ENCODE measurements around the gene ERICH4.
"Not testable (repeated sequence)": the region's sequence is repeated elsewhere in the genome, so short reads cannot be mapped to it uniquely, and the experiment has no call there.

The ERICH4 gene

GRCh38 chr19:41430922-41431321, 12.0 kb upstream of the ERICH4 start:
- in situ Hi-C loops (cut with HindIII; ENCODE audit: low pct_ligation_motif_present, low pct_unique_long_range_greater_than_20kb, low sequenced_read_pairs), result no loop called here
- no peak for DNase-seq

- in situ Hi-C loops (cut with HindIII; ENCODE audit: low pct_ligation_motif_present, low pct_unique_long_range_greater_than_20kb, low sequenced_read_pairs), result no loop called here
Observed at GRCh38 chr19:41431426-41432386, 11.2 kb upstream of the ERICH4 start.

GRCh38 chr19:41433171-41433570, 9.8 kb upstream of the ERICH4 start:
- no peak for DNase-seq
- in situ Hi-C loops (cut with HindIII; ENCODE audit: low pct_ligation_motif_present, low pct_unique_long_range_greater_than_20kb, low sequenced_read_pairs), result no loop called here

More at GRCh38 chr19:41431426-41432386, 11.2 kb upstream of the ERICH4 start:
- no peak for DNase-seq

- in situ Hi-C loops (cut with HindIII; ENCODE audit: low pct_ligation_motif_present, low pct_unique_long_range_greater_than_20kb, low sequenced_read_pairs), result no loop called here
- DNase-seq, result no peak
Observed at GRCh38 chr19:41434450-41434849, 8.5 kb upstream of the ERICH4 start.

GRCh38 chr19:41435376-41435775, 7.6 kb upstream of the ERICH4 start:
- in situ Hi-C loops (cut with HindIII; ENCODE audit: low pct_ligation_motif_present, low pct_unique_long_range_greater_than_20kb, low sequenced_read_pairs); DNase-seq: not testable (repeated sequence)

GRCh38 chr19:41435936-41436673, 6.9 kb upstream of the ERICH4 start:
- in situ Hi-C loops (cut with HindIII; ENCODE audit: low pct_ligation_motif_present, low pct_unique_long_range_greater_than_20kb, low sequenced_read_pairs), result no loop called here
- no peak for DNase-seq

- in situ Hi-C loops (cut with HindIII; ENCODE audit: low pct_ligation_motif_present, low pct_unique_long_range_greater_than_20kb, low sequenced_read_pairs), result no loop called here
- DNase-seq, result no peak
Observed at GRCh38 chr19:41436674-41436951, 6.3 kb upstream of the ERICH4 start.

GRCh38 chr19:41437944-41438574, 4.9 kb upstream of the ERICH4 start:
- in situ Hi-C loops (cut with HindIII; ENCODE audit: low pct_ligation_motif_present, low pct_unique_long_range_greater_than_20kb, low sequenced_read_pairs), result no loop called here
- DNase-seq, result no peak

- DNase-seq, result peak; percentile 98
- in situ Hi-C loops (cut with HindIII; ENCODE audit: low pct_ligation_motif_present, low pct_unique_long_range_greater_than_20kb, low sequenced_read_pairs), result no loop called here
Observed at GRCh38 chr19:41439441-41440222, 3.3 kb upstream of the ERICH4 start, which contains the start of gene DMAC2. Gene DMAC2, minus strand, starts transcription at chr19:41439912. Its CDS starts 13 bp downstream, at chr19:41439899.

GRCh38 chr19:41441321-41441945, 1.5 kb upstream of the ERICH4 start:
- no peak for DNase-seq

GRCh38 chr19:41443813-41444455, 978 bp downstream of the ERICH4 start:
- in situ Hi-C loops (cut with HindIII; ENCODE audit: low pct_ligation_motif_present, low pct_unique_long_range_greater_than_20kb, low sequenced_read_pairs), result no loop called here
- DNase-seq, result no peak

More at GRCh38 chr19:41441321-41441945, 1.5 kb upstream of the ERICH4 start:
- in situ Hi-C loops (cut with HindIII; ENCODE audit: low pct_ligation_motif_present, low pct_unique_long_range_greater_than_20kb, low sequenced_read_pairs), result no loop called here

GRCh38 chr19:41445575-41445974, 2.6 kb downstream of the ERICH4 start:
- no peak for DNase-seq
- in situ Hi-C loops (cut with HindIII; ENCODE audit: low pct_ligation_motif_present, low pct_unique_long_range_greater_than_20kb, low sequenced_read_pairs), result no loop called here

GRCh38 chr19:41447732-41448332, 4.9 kb downstream of the ERICH4 start:
- DNase-seq, result no peak
- in situ Hi-C loops (cut with HindIII; ENCODE audit: low pct_ligation_motif_present, low pct_unique_long_range_greater_than_20kb, low sequenced_read_pairs), result no loop called here

GRCh38 chr19:41449079-41449864, 6.3 kb downstream of the ERICH4 start:
- in situ Hi-C loops (cut with HindIII; ENCODE audit: low pct_ligation_motif_present, low pct_unique_long_range_greater_than_20kb, low sequenced_read_pairs), result no loop called here

GRCh38 chr19:41449865-41450178, 6.9 kb downstream of the ERICH4 start:
- in situ Hi-C loops (cut with HindIII; ENCODE audit: low pct_ligation_motif_present, low pct_unique_long_range_greater_than_20kb, low sequenced_read_pairs), result no loop called here

More at GRCh38 chr19:41449079-41449864, 6.3 kb downstream of the ERICH4 start:
- DNase-seq, result peak; percentile 58

GRCh38 chr19:41452584-41453275, 9.8 kb downstream of the ERICH4 start:
- no peak for DNase-seq
- in situ Hi-C loops (cut with HindIII; ENCODE audit: low pct_ligation_motif_present, low pct_unique_long_range_greater_than_20kb, low sequenced_read_pairs), result no loop called here

More at GRCh38 chr19:41449865-41450178, 6.9 kb downstream of the ERICH4 start:
- DNase-seq, result no peak
